ENCODE measurements around the gene LRP8.

The LRP8 gene

GRCh38 chr1:53340660-53341520 is 13.0 kb upstream of the LRP8 start:
- peaks cover 0 to 18% (median 7%) of the 10 kb centered on the region in 5 donors for H3K27me3 ChIP-seq (ENCODE audit: control insufficient read depth in 5 of 5, insufficient read depth in 4 of 5, low read length in 5 of 5)
- H3K36me3 ChIP-seq (ENCODE audit: control insufficient read depth in 5 of 5, insufficient read depth in 5 of 5, low read length in 5 of 5), result no peaks in the 10 kb centered on the region
- no peak overlapping the region for H3K27ac ChIP-seq (ENCODE audit: low read depth, low read length)
- no peak overlapping the region for H3K9ac ChIP-seq (ENCODE audit: low read length in 5 of 5)
- no peak overlapping the region for H3K4me3 ChIP-seq (ENCODE audit: low read depth in 1 of 5, low read length in 5 of 5)
- H3K4me1 ChIP-seq (ENCODE audit: control insufficient read depth in 5 of 5, insufficient read depth in 5 of 5, low read length in 5 of 5), result no peaks in the 10 kb centered on the region
- no peaks in the 10 kb centered on the region for H3K9me3 ChIP-seq (ENCODE audit: control insufficient read depth in 5 of 5, low read length in 5 of 5)

- Histone ChIP-seq H3K9me3 (ENCODE audit: control insufficient read depth in 5 of 5, low read length in 5 of 5) (no peaks in the 10 kb centered on the region), H3K4me3 (ENCODE audit: low read depth in 1 of 5, low read length in 5 of 5) (no peak overlapping the region), H3K9ac (ENCODE audit: low read length in 5 of 5) (no peak overlapping the region), H3K4me1 (ENCODE audit: control insufficient read depth in 5 of 5, insufficient read depth in 5 of 5, low read length in 5 of 5) (no peaks in the 10 kb centered on the region), H3K36me3 (ENCODE audit: control insufficient read depth in 5 of 5, insufficient read depth in 5 of 5, low read length in 5 of 5) (no peaks in the 10 kb centered on the region), H3K27ac (ENCODE audit: low read depth, low read length) (no peak overlapping the region), H3K27me3 (ENCODE audit: control insufficient read depth in 5 of 5, insufficient read depth in 4 of 5, low read length in 5 of 5) (peaks cover 0 to 18% (median 7%) of the 10 kb centered on the region in 5 donors)
These were observed 12.1 kb upstream of the LRP8 start for GRCh38 chr1:53339736-53340635.

- no peaks in the 10 kb centered on the region for H3K4me1 ChIP-seq (ENCODE audit: control insufficient read depth in 5 of 5, insufficient read depth in 5 of 5, low read length in 5 of 5)
- H3K9me3 ChIP-seq (ENCODE audit: control insufficient read depth in 5 of 5, low read length in 5 of 5), result no peaks in the 10 kb centered on the region
- peaks cover 0 to 18% (median 7%) of the 10 kb centered on the region in 5 donors for H3K27me3 ChIP-seq (ENCODE audit: control insufficient read depth in 5 of 5, insufficient read depth in 4 of 5, low read length in 5 of 5)
- H3K9ac ChIP-seq (ENCODE audit: low read length in 5 of 5), result no peak overlapping the region
- no peaks in the 10 kb centered on the region for H3K36me3 ChIP-seq (ENCODE audit: control insufficient read depth in 5 of 5, insufficient read depth in 5 of 5, low read length in 5 of 5)
- H3K4me3 ChIP-seq (ENCODE audit: low read depth in 1 of 5, low read length in 5 of 5), result no peak overlapping the region
- no peak overlapping the region for H3K27ac ChIP-seq (ENCODE audit: low read depth, low read length)
These were observed 10.6 kb upstream of the LRP8 start for GRCh38 chr1:53338423-53338822.

GRCh38 chr1:53337499-53337898 is 9.6 kb upstream of the LRP8 start:
- H3K36me3 ChIP-seq (ENCODE audit: control insufficient read depth in 5 of 5, insufficient read depth in 5 of 5, low read length in 5 of 5), result no peaks in the 10 kb centered on the region
- H3K9ac ChIP-seq (ENCODE audit: low read length in 5 of 5), result no peak overlapping the region
- H3K4me1 ChIP-seq (ENCODE audit: control insufficient read depth in 5 of 5, insufficient read depth in 5 of 5, low read length in 5 of 5), result no peaks in the 10 kb centered on the region
- peaks cover 0 to 15% (median 7%) of the 10 kb centered on the region in 5 donors for H3K27me3 ChIP-seq (ENCODE audit: control insufficient read depth in 5 of 5, insufficient read depth in 4 of 5, low read length in 5 of 5)
- no peaks in the 10 kb centered on the region for H3K9me3 ChIP-seq (ENCODE audit: control insufficient read depth in 5 of 5, low read length in 5 of 5)
- H3K4me3 ChIP-seq (ENCODE audit: low read depth in 1 of 5, low read length in 5 of 5), result no peak overlapping the region
- no peak overlapping the region for H3K27ac ChIP-seq (ENCODE audit: low read depth, low read length)

- Histone ChIP-seq H3K36me3 (ENCODE audit: control insufficient read depth in 5 of 5, insufficient read depth in 5 of 5, low read length in 5 of 5) (no peaks in the 10 kb centered on the region), H3K27ac (ENCODE audit: low read depth, low read length) (no peak overlapping the region), H3K9me3 (ENCODE audit: control insufficient read depth in 5 of 5, low read length in 5 of 5) (no peaks in the 10 kb centered on the region), H3K4me3 (ENCODE audit: low read depth in 1 of 5, low read length in 5 of 5) (no peak overlapping the region), H3K27me3 (ENCODE audit: control insufficient read depth in 5 of 5, insufficient read depth in 4 of 5, low read length in 5 of 5) (peaks cover 0 to 15% (median 7%) of the 10 kb centered on the region in 5 donors), H3K4me1 (ENCODE audit: control insufficient read depth in 5 of 5, insufficient read depth in 5 of 5, low read length in 5 of 5) (no peaks in the 10 kb centered on the region), H3K9ac (ENCODE audit: low read length in 5 of 5) (no peak overlapping the region)
These were observed 8.3 kb upstream of the LRP8 start for GRCh38 chr1:53336146-53336545.

- Histone ChIP-seq H3K9ac (ENCODE audit: low read length in 5 of 5) (no peak overlapping the region), H3K36me3 (ENCODE audit: control insufficient read depth in 5 of 5, insufficient read depth in 5 of 5, low read length in 5 of 5) (no peaks in the 10 kb centered on the region), H3K9me3 (ENCODE audit: control insufficient read depth in 5 of 5, low read length in 5 of 5) (no peaks in the 10 kb centered on the region), H3K4me1 (ENCODE audit: control insufficient read depth in 5 of 5, insufficient read depth in 5 of 5, low read length in 5 of 5) (no peaks in the 10 kb centered on the region), H3K4me3 (ENCODE audit: low read depth in 1 of 5, low read length in 5 of 5) (no peak overlapping the region), H3K27me3 (ENCODE audit: control insufficient read depth in 5 of 5, insufficient read depth in 4 of 5, low read length in 5 of 5) (peaks cover 0 to 15% (median 7%) of the 10 kb centered on the region in 5 donors), H3K27ac (ENCODE audit: low read depth, low read length) (no peak overlapping the region)
These were observed 7.8 kb upstream of the LRP8 start for GRCh38 chr1:53335661-53336060.

GRCh38 chr1:53334781-53335180 is 6.9 kb upstream of the LRP8 start:
- Histone ChIP-seq H3K4me1 (ENCODE audit: control insufficient read depth in 5 of 5, insufficient read depth in 5 of 5, low read length in 5 of 5) (no peaks in the 10 kb centered on the region), H3K36me3 (ENCODE audit: control insufficient read depth in 5 of 5, insufficient read depth in 5 of 5, low read length in 5 of 5) (no peaks in the 10 kb centered on the region), H3K27ac (ENCODE audit: low read depth, low read length) (no peak overlapping the region), H3K9ac (ENCODE audit: low read length in 5 of 5) (no peak overlapping the region), H3K9me3 (ENCODE audit: control insufficient read depth in 5 of 5, low read length in 5 of 5) (no peaks in the 10 kb centered on the region), H3K27me3 (ENCODE audit: control insufficient read depth in 5 of 5, insufficient read depth in 4 of 5, low read length in 5 of 5) (peaks cover 0 to 10% (median 2%) of the 10 kb centered on the region in 5 donors), H3K4me3 (ENCODE audit: low read depth in 1 of 5, low read length in 5 of 5) (no peak overlapping the region)

GRCh38 chr1:53334312-53334711 is 6.4 kb upstream of the LRP8 start:
- Histone ChIP-seq H3K9me3 (ENCODE audit: control insufficient read depth in 5 of 5, low read length in 5 of 5) (no peaks in the 10 kb centered on the region), H3K27me3 (ENCODE audit: control insufficient read depth in 5 of 5, insufficient read depth in 4 of 5, low read length in 5 of 5) (peaks cover 0 to 7% (median 0%) of the 10 kb centered on the region in 5 donors), H3K36me3 (ENCODE audit: control insufficient read depth in 5 of 5, insufficient read depth in 5 of 5, low read length in 5 of 5) (no peaks in the 10 kb centered on the region), H3K27ac (ENCODE audit: low read depth, low read length) (no peak overlapping the region), H3K4me3 (ENCODE audit: low read depth in 1 of 5, low read length in 5 of 5) (no peak overlapping the region), H3K9ac (ENCODE audit: low read length in 5 of 5) (peak overlapping the region in 1 of 5 donors; percentile 0), H3K4me1 (ENCODE audit: control insufficient read depth in 5 of 5, insufficient read depth in 5 of 5, low read length in 5 of 5) (no peaks in the 10 kb centered on the region)

GRCh38 chr1:53332833-53333232 is 5.0 kb upstream of the LRP8 start:
- H3K4me3 ChIP-seq (ENCODE audit: low read depth in 1 of 5, low read length in 5 of 5), result no peak overlapping the region
- no peaks in the 10 kb centered on the region for H3K9me3 ChIP-seq (ENCODE audit: control insufficient read depth in 5 of 5, low read length in 5 of 5)
- H3K27me3 ChIP-seq (ENCODE audit: control insufficient read depth in 5 of 5, insufficient read depth in 4 of 5, low read length in 5 of 5), result no peaks in the 10 kb centered on the region
- peaks cover 0 to 5% (median 2%) of the 10 kb centered on the region in 5 donors for H3K4me1 ChIP-seq (ENCODE audit: control insufficient read depth in 5 of 5, insufficient read depth in 5 of 5, low read length in 5 of 5)
- H3K27ac ChIP-seq (ENCODE audit: low read depth, low read length), result no peak overlapping the region
- H3K36me3 ChIP-seq (ENCODE audit: control insufficient read depth in 5 of 5, insufficient read depth in 5 of 5, low read length in 5 of 5), result no peaks in the 10 kb centered on the region
- no peak overlapping the region for H3K9ac ChIP-seq (ENCODE audit: low read length in 5 of 5)

- Histone ChIP-seq H3K36me3 (ENCODE audit: control insufficient read depth in 5 of 5, insufficient read depth in 5 of 5, low read length in 5 of 5) (no peaks in the 10 kb centered on the region), H3K4me3 (ENCODE audit: low read depth in 1 of 5, low read length in 5 of 5) (no peak overlapping the region), H3K27me3 (ENCODE audit: control insufficient read depth in 5 of 5, insufficient read depth in 4 of 5, low read length in 5 of 5) (no peaks in the 10 kb centered on the region), H3K9ac (ENCODE audit: low read length in 5 of 5) (no peak overlapping the region), H3K4me1 (ENCODE audit: control insufficient read depth in 5 of 5, insufficient read depth in 5 of 5, low read length in 5 of 5) (peaks cover 0 to 10% (median 7%) of the 10 kb centered on the region in 5 donors), H3K27ac (ENCODE audit: low read depth, low read length) (no peak overlapping the region), H3K9me3 (ENCODE audit: control insufficient read depth in 5 of 5, low read length in 5 of 5) (no peaks in the 10 kb centered on the region)
These were observed 4.3 kb upstream of the LRP8 start for GRCh38 chr1:53332186-53332564.

All from subcutaneous abdominal adipose tissue (tissue), 5 donors.